ENCODE results near the gene MROH2A.

Gene MROH2A

GRCh38 chr2:233817995-233818638 is 40.0 kb downstream of the MROH2A start:
- DNase-seq (ENCODE audit: low read depth, low spot score) = no peak

GRCh38 chr2:233818639-233819621 is 40.8 kb downstream of the MROH2A start:
- DNase-seq (ENCODE audit: low read depth, low spot score) = no peak

- DNase-seq (ENCODE audit: low read depth, low spot score) = no peak
Observed at GRCh38 chr2:233819884-233820773, 42.0 kb downstream of the MROH2A start.

GRCh38 chr2:233820774-233821105 is 42.6 kb downstream of the MROH2A start:
- no peak for DNase-seq (ENCODE audit: low read depth, low spot score)

- no peak for DNase-seq (ENCODE audit: low read depth, low spot score)
Observed at GRCh38 chr2:233821196-233821595, 43.1 kb downstream of the MROH2A start.

- no peak for DNase-seq (ENCODE audit: low read depth, low spot score)
Observed at GRCh38 chr2:233821709-233822100, 43.6 kb downstream of the MROH2A start.

- no peak for DNase-seq (ENCODE audit: low read depth, low spot score)
Observed at GRCh38 chr2:233822101-233822771, 44.1 kb downstream of the MROH2A start.

- no peak for DNase-seq (ENCODE audit: low read depth, low spot score)
Observed at GRCh38 chr2:233822781-233823730, 44.9 kb downstream of the MROH2A start.

- no peak for DNase-seq (ENCODE audit: low read depth, low spot score)
Observed at GRCh38 chr2:233823731-233824121, 45.6 kb downstream of the MROH2A start.

GRCh38 chr2:233824373-233824772 is 46.2 kb downstream of the MROH2A start:
- no peak for DNase-seq (ENCODE audit: low read depth, low spot score)

- no peak for DNase-seq (ENCODE audit: low read depth, low spot score)
Observed at GRCh38 chr2:233828546-233829192, 50.5 kb downstream of the MROH2A start.

GRCh38 chr2:233829193-233830110 is 51.3 kb downstream of the MROH2A start:
- DNase-seq (ENCODE audit: low read depth, low spot score) = no peak

- DNase-seq (ENCODE audit: low read depth, low spot score) = no peak
Observed at GRCh38 chr2:233830111-233830802, 52.1 kb downstream of the MROH2A start.

- DNase-seq (ENCODE audit: low read depth, low spot score) = no peak
Observed at GRCh38 chr2:233831011-233831721, 53.0 kb downstream of the MROH2A start.

- no peak for DNase-seq (ENCODE audit: low read depth, low spot score)
Observed at GRCh38 chr2:233831861-233832260, 53.7 kb downstream of the MROH2A start.

- DNase-seq (ENCODE audit: low read depth, low spot score) = no peak
Observed at GRCh38 chr2:233832414-233832813, 54.3 kb downstream of the MROH2A start.

- peak; percentile 71 for DNase-seq (ENCODE audit: low read depth, low spot score)
Observed at GRCh38 chr2:233832869-233833311, 54.8 kb downstream of the MROH2A start.
